Keratinocyte (primary cell): ENCODE data around the gene RUNX1. TPM values are rescaled to one million over a fixed set of nuclear protein-coding genes. Genes with fewer than 3 reads are reported as not detected.

Source experiments
- DNase-seq: peaks from one replicate; pipeline ENCODE4 v3.0.0-alpha.2; 2011; ENCODE audit warnings: low read depth, missing footprints, low spot score
- FAIRE-seq: peaks from 2 replicates; lab custom pipeline; 2011; peaks lifted over from hg19 to GRCh38; lab: Jason Lieb, UNC
- H2AFZ ChIP-seq: 2 replicates; pipeline ENCODE4 v1.6.0; 2012; ENCODE audit warnings: low read length, control low read depth, inconsistent platforms; ENCODE audit not compliant: control insufficient read depth
- H3K27ac ChIP-seq: 2 replicates; pipeline ENCODE4 v1.5.1; 2011; ENCODE audit warnings: low read length; ENCODE audit not compliant: control insufficient read depth, insufficient read depth
- H3K27me3 ChIP-seq: 3 replicates; pipeline ENCODE4 v1.6.0; 2011; ENCODE audit warnings: low read length; ENCODE audit not compliant: control insufficient read depth, insufficient read depth; ENCODE audit errors: extremely low read depth
- H3K36me3 ChIP-seq, 2 experiments: 2 replicates in 1 of 2; 3 replicates in 1 of 2; pipeline ENCODE4 v1.5.1; 2011; ENCODE audit warnings: low read length in 2 of 2, mild to moderate bottlenecking in 1 of 2; ENCODE audit not compliant: control insufficient read depth in 2 of 2, insufficient read depth in 2 of 2; ENCODE audit errors: extremely low read depth in 1 of 2
- H3K4me1 ChIP-seq: 3 replicates; pipeline ENCODE4 v1.5.1; 2011; ENCODE audit warnings: low read length; ENCODE audit not compliant: control insufficient read depth, insufficient read depth; ENCODE audit errors: extremely low read depth
- H3K4me2 ChIP-seq: 3 replicates; pipeline ENCODE4 v1.6.0; 2011; ENCODE audit warnings: low read depth, low read length; ENCODE audit not compliant: control insufficient read depth, insufficient read depth; ENCODE audit errors: extremely low read depth
- H3K4me3 ChIP-seq, 3 experiments: fragments of 200-600 bp in 1 of 3; sonication (generic) in 1 of 3; 2 replicates in 2 of 3; 3 replicates in 1 of 3; pipeline ENCODE4 v1.5.1; 2011 to 2016; ENCODE audit warnings: low read length in 3 of 3, mild to moderate bottlenecking in 3 of 3, control low read depth in 2 of 3, inconsistent platforms in 1 of 3, low read depth in 1 of 3, mixed read lengths in 1 of 3, mixed run types in 1 of 3, moderate library complexity in 1 of 3; ENCODE audit not compliant: control insufficient read depth in 2 of 3, insufficient read depth in 2 of 3; ENCODE audit errors: extremely low read depth in 1 of 3
- H3K79me2 ChIP-seq: 2 replicates; pipeline ENCODE4 v1.6.0; 2012; ENCODE audit warnings: low read length; ENCODE audit not compliant: control insufficient read depth, insufficient read depth
- H3K9ac ChIP-seq: 3 replicates; pipeline ENCODE4 v1.6.0; 2011; ENCODE audit warnings: low read length; ENCODE audit not compliant: control insufficient read depth, insufficient read depth; ENCODE audit errors: extremely low read depth
- H3K9me1 ChIP-seq: 3 replicates; pipeline ENCODE4 v1.6.0; 2011; ENCODE audit warnings: low read length; ENCODE audit not compliant: control insufficient read depth, insufficient read depth; ENCODE audit errors: extremely low read depth
- H3K9me3 ChIP-seq: 2 replicates; pipeline ENCODE4 v1.5.1; 2012; ENCODE audit warnings: low read depth, low read length; ENCODE audit not compliant: control insufficient read depth
- H4K20me1 ChIP-seq: 3 replicates; pipeline ENCODE4 v1.6.0; 2011; ENCODE audit warnings: low read length; ENCODE audit not compliant: control insufficient read depth, insufficient read depth; ENCODE audit errors: extremely low read depth
- EZH2 ChIP-seq: IDR thresholded peaks from one replicate; pipeline ENCODE4 v1.6.1; 2012; ENCODE audit warnings: inconsistent platforms, mild to moderate bottlenecking, low read length, moderate library complexity
- dilution Hi-C: fragments of 300-500 bp; cut with MboI; formaldehyde crosslinking; loops from one replicate; pipeline ENCODE4 v1.7.0; 2020; ENCODE audit warnings: low sequenced_read_pairs; ENCODE audit not compliant: extremely low pct_ligation_motif_present
- polyA plus RNA-seq, 5 experiments: library from polyadenylated mRNA; depleted of rRNA in 3 of 5; stranded (reverse) in 3 of 5; stranded (forward) in 1 of 5; unstranded in 1 of 5; fragments of >200 nt; gene quantifications; 1 replicate in 1 of 5; 2 replicates in 3 of 5; 3 replicates in 1 of 5; pipeline versions ENCODE4 v1.2.1 to v1.2.3, GENCODE V29; 2011 to 2012; ENCODE audit warnings: missing spikeins in 2 of 5, low read depth in 1 of 5, low replicate concordance in 1 of 5
- TF ChIP-seq, protein P1 (sequence below), 3 experiments: IDR thresholded peaks in 1 of 3; conservative IDR thresholded peaks in 1 of 3; optimal IDR thresholded peaks in 1 of 3; 2 replicates in 2 of 3; 3 replicates in 1 of 3; pipeline versions ENCODE3 to v1.5.1; 2011; ENCODE audit warnings: low read length in 3 of 3, mild to moderate bottlenecking in 3 of 3, moderate library complexity in 2 of 3, control low read depth in 1 of 3, inconsistent platforms in 1 of 3; ENCODE audit not compliant: insufficient read depth in 2 of 3; ENCODE audit errors: extremely low read depth in 1 of 3

Gene RUNX1
- polyA plus RNA-seq, 1 donor (not counting 4 experiments of a cell fraction or from before 2014, with no cell fraction given): 44.9 TPM

DNA sequence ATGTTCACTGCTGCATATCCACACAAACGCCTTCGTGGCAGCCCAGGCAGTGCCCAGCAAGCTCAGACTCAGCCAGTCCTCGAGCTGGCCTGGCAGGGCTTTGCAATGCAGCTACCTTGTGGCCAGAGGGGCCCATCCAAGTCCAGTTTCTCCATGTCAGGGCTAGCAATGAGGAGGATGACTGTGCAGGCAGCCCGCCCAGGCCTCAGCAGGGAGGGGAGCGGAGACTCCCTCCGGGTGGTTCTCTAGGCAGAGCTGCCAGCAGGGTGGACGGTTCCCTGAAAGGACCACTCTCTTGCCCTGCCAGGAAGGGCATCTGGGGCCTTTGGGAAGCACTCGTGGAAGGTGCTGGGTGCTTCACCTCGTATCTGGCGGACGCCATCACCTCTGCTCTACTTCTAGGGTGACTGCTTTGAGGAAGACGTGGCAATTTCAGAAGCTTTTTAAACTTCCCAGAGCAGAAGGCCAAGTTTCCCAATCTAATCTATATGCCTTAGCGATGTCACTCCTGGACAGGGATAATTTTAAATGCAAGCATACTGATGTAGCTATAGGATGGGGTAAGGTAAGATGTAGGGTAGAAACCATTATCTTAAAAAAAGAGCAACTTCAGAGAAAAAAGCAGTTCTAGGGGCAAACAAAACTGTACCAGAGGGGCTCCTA, 56.2 kb downstream of the RUNX1 start:
- no peak for DNase-seq

GRCh38 chr21:34992180-34992579, 56.9 kb downstream of the RUNX1 start:
- no peaks in the 10 kb centered on the region for H3K36me3 ChIP-seq
- H3K4me3 ChIP-seq: no peak overlapping the region
- TF ChIP-seq EZH2: no peak
- TF ChIP-seq, protein P1, sequence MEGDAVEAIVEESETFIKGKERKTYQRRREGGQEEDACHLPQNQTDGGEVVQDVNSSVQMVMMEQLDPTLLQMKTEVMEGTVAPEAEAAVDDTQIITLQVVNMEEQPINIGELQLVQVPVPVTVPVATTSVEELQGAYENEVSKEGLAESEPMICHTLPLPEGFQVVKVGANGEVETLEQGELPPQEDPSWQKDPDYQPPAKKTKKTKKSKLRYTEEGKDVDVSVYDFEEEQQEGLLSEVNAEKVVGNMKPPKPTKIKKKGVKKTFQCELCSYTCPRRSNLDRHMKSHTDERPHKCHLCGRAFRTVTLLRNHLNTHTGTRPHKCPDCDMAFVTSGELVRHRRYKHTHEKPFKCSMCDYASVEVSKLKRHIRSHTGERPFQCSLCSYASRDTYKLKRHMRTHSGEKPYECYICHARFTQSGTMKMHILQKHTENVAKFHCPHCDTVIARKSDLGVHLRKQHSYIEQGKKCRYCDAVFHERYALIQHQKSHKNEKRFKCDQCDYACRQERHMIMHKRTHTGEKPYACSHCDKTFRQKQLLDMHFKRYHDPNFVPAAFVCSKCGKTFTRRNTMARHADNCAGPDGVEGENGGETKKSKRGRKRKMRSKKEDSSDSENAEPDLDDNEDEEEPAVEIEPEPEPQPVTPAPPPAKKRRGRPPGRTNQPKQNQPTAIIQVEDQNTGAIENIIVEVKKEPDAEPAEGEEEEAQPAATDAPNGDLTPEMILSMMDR (optimal IDR thresholded peaks at IDR 0.05 in 1 of 3, IDR thresholded peaks at IDR 0.05 in 1 of 3, conservative IDR thresholded peaks at IDR 0.05 in 1 of 3; ENCODE audit: extremely low read depth in 1 of 3, insufficient read depth in 2 of 3, low read length in 3 of 3): no peak
- H3K27ac ChIP-seq: no peak overlapping the region
- dilution Hi-C loops: no loop called here
- no peaks in the 10 kb centered on the region for H3K27me3 ChIP-seq
- H3K4me2 ChIP-seq: no peak overlapping the region
- FAIRE-seq (no peak), DNase-seq (no peak)
- peaks cover 6% of the 10 kb centered on the region for H3K4me1 ChIP-seq
- H2AFZ ChIP-seq: no peak overlapping the region
- no peaks in the 10 kb centered on the region for H3K79me2 ChIP-seq
- no peaks in the 10 kb centered on the region for H3K9me3 ChIP-seq
- no peaks in the 10 kb centered on the region for H3K9me1 ChIP-seq
- no peaks in the 10 kb centered on the region for H4K20me1 ChIP-seq
- no peak overlapping the region for H3K9ac ChIP-seq

More for the DNA sequence above, 56.2 kb downstream of the RUNX1 start:
- no peak for FAIRE-seq
- Histone ChIP-seq H3K9me3 (no peaks in the 10 kb centered on the region), H2AFZ (no peak overlapping the region), H3K4me2 (no peak overlapping the region), H3K9ac (no peak overlapping the region), H3K27ac (no peak overlapping the region), H3K27me3 (no peaks in the 10 kb centered on the region), H3K36me3 (no peaks in the 10 kb centered on the region), H3K79me2 (no peaks in the 10 kb centered on the region), H3K4me3 (no peak overlapping the region), H3K4me1 (peaks cover 4% of the 10 kb centered on the region), H3K9me1 (no peaks in the 10 kb centered on the region), H4K20me1 (no peaks in the 10 kb centered on the region)
- no peak for TF ChIP-seq EZH2
- TF ChIP-seq, protein P1 (optimal IDR thresholded peaks at IDR 0.05 in 1 of 3, IDR thresholded peaks at IDR 0.05 in 1 of 3, conservative IDR thresholded peaks at IDR 0.05 in 1 of 3; ENCODE audit: extremely low read depth in 1 of 3, insufficient read depth in 2 of 3, low read length in 3 of 3): no peak
- dilution Hi-C loops: no loop called here
